ENCODE results near the gene BTN3A1. TPM values are rescaled to one million over a fixed set of nuclear protein-coding genes. Genes with fewer than 3 reads are reported as not detected.
A peak's percentile ranks its signal among the peaks of the same experiment; 100 is the strongest.

BTN3A1 gene
- 9.0 TPM for total RNA-seq (2021; ENCODE audit: unreplicated experiment)
- 4.8 and 5.0 TPM in 2 replicates for polyA plus RNA-seq (2012)
- Bru-seq, nascent RNA, result percentile 56 among the genes with signal in this experiment
- percentile 58 among the genes with signal in this experiment for BruChase-seq, experiment 1, labeled RNA remaining after a 6-hour chase
- BruChase-seq, experiment 2, labeled RNA remaining after a 2-hour chase, result percentile 69 among the genes with signal in this experiment
- long read RNA-seq, partial matches to known transcripts, result 1 of 5 reads
- long read RNA-seq, other reads (novel, unspliced or antisense), result 4 of 5 reads

DNA sequence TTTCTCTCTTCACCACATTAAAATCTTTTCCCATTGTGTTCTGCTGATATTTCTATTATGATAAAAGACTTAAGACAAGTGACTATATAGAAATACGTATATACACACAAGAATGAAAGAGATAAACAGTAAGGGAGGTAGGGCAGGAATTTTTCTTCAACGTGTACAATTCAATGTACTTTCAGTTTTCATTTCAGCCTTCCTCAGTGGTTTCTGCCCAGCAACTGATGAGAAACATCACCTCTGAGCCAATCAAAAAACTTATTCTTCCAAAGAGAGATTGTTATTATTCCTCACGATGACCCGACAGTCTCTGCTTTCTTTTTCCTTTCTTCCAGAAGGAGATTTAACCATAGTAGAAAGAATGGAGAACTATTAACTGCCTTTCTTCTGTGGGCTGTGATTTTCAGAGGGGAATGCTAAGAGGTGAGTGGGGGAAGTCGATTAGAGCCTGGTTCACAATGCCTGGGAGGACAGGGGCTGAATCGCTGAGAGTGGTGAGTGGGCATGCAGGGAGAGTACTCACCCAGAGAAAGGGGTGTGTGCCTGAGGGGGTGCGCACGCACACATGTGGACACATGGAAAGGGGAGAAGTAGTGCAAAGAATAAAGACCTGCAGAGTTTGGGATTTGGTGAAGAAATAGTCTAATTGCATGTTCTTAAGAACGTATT lies at the start of gene BTN3A1:
Gene BTN3A1 (plus strand): TSS at position 289 of the 672 bp plus-strand sequence. CDS start 3,289 bp downstream, outside the sequence.
- ChIA-PET POLR2A (no interaction called here), RAD21 (ENCODE audit: low non-redundant PET in 1 of 2, low total read pairs in 2 of 2, uncharacterized antibody in 2 of 2, unreplicated experiment in 2 of 2) (no interaction called here), CTCF (no interaction called here)
- DNase-seq (ENCODE audit: low read depth, low spot score), result peak; percentile 41
- Histone ChIP-seq H3K36me3 (ENCODE audit: control insufficient read depth in 1 of 2, insufficient read depth in 2 of 2, low read length in 2 of 2) (no peaks in the 10 kb centered on the region), H3K4me2 (ENCODE audit: low read length) (peak within 1 kb of the TSS; percentile 86), H2AFZ (ENCODE audit: low read depth, low read length, poor library complexity, severe bottlenecking) (peak within 1 kb of the TSS; percentile 90), H3K4me1 (ENCODE audit: control insufficient read depth in 1 of 2, insufficient read depth in 2 of 2, low read length in 2 of 2) (peaks cover 6 to 10% of the 10 kb centered on the region in 2 experiments; a peak in 2 of 4 replicates), H3K27ac (ENCODE audit: low read depth, low read length) (peak within 1 kb of the TSS; percentile 52; the same call in 1 of the 2 replicates), H3K9me3 (ENCODE audit: control insufficient read depth in 1 of 2, insufficient read depth in 1 of 2, low read depth in 1 of 2, low read length in 2 of 2) (no peaks in the 10 kb centered on the region), H3K27me3 (ENCODE audit: insufficient read depth, low read length) (no peaks in the 10 kb centered on the region), H3K9me2 (ENCODE audit: insufficient read depth) (no peaks in the 10 kb centered on the region), H4K20me1 (ENCODE audit: insufficient read depth) (no peaks in the 10 kb centered on the region), H3K9ac (ENCODE audit: low read length) (peak within 1 kb of the TSS; percentile 70), H3K4me3 (replicated peaks in 1 of 2; ENCODE audit: low read depth in 1 of 2, low read length in 2 of 2) (peak within 1 kb of the TSS; percentile 53 to 68), H3K79me2 (ENCODE audit: insufficient read depth, low read length) (no peaks in the 10 kb centered on the region)
- peak; percentile 98 for ATAC-seq
- intact Hi-C loops (cut with micrococcal nuclease), result no loop called here
- TF ChIP-seq POLR2AphosphoS5 (IDR thresholded peaks at IDR 0.05; ENCODE audit: low read depth, low read length) (peak; percentile 33; the same call in 1 of the 2 replicates), TCF7L2 (IDR thresholded peaks at IDR 0.05; ENCODE audit: borderline replicate concordance, extremely low read depth, insufficient read depth, insufficient read length) (no peak), SIN3A (IDR thresholded peaks at IDR 0.05; ENCODE audit: low read depth) (peak; percentile 41; the same call in 1 of the 2 replicates), RAD21 (IDR thresholded peaks at IDR 0.05; ENCODE audit: low read depth) (no peak)
- TF ChIP-seq, protein P1, sequence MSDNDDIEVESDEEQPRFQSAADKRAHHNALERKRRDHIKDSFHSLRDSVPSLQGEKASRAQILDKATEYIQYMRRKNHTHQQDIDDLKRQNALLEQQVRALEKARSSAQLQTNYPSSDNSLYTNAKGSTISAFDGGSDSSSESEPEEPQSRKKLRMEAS (IDR thresholded peaks at IDR 0.05), result peak; percentile 71; the same call in 1 of the 2 replicates
- TF ChIP-seq, protein P2, sequence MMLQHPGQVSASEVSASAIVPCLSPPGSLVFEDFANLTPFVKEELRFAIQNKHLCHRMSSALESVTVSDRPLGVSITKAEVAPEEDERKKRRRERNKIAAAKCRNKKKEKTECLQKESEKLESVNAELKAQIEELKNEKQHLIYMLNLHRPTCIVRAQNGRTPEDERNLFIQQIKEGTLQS (IDR thresholded peaks at IDR 0.05), result no peak
- BruUV-seq (replicated peaks), result no TSS peak

DNA sequence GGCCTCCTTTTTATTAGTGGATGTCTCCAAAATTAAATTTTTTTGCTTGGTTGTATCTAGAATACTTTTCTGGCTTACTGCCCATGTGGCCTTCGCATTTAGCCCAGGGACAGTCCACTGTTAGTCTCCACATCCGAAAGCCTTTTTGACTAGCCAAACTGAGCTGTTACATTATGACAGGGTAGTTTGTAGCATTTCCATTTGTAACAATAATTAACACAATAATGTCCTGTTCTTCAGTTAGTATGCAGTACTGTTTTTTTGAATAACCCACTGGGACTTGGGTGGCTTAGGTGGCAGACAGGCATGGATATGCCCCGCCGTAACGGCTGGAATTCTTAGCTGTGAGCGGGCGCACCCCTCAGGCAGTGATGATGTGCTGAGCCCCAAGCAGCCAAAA lies 49.8 kb upstream of the BTN3A1 start:
- Histone ChIP-seq H3K4me1 (ENCODE audit: control insufficient read depth in 1 of 2, insufficient read depth in 2 of 2, low read length in 2 of 2) (peaks cover 0 to 29% of the 10 kb centered on the region in 2 experiments; a peak in 2 of 4 replicates), H3K79me2 (ENCODE audit: insufficient read depth, low read length) (no peaks in the 10 kb centered on the region), H4K20me1 (ENCODE audit: insufficient read depth) (no peaks in the 10 kb centered on the region), H3K4me3 (replicated peaks in 1 of 2; ENCODE audit: low read depth in 1 of 2, low read length in 2 of 2) (no peak overlapping the region), H3K9ac (ENCODE audit: low read length) (no peak overlapping the region), H3K27ac (ENCODE audit: low read depth, low read length) (no peak overlapping the region), H3K36me3 (ENCODE audit: control insufficient read depth in 1 of 2, insufficient read depth in 2 of 2, low read length in 2 of 2) (no peaks in the 10 kb centered on the region), H2AFZ (ENCODE audit: low read depth, low read length, poor library complexity, severe bottlenecking) (peak overlapping the region; percentile 28), H3K27me3 (ENCODE audit: insufficient read depth, low read length) (no peaks in the 10 kb centered on the region), H3K9me3 (ENCODE audit: control insufficient read depth in 1 of 2, insufficient read depth in 1 of 2, low read depth in 1 of 2, low read length in 2 of 2) (no peaks in the 10 kb centered on the region), H3K9me2 (ENCODE audit: insufficient read depth) (no peaks in the 10 kb centered on the region), H3K4me2 (ENCODE audit: low read length) (no peak overlapping the region; the same call in 1 of the 2 replicates)
- no peak for TF ChIP-seq POLR2AphosphoS5 (IDR thresholded peaks at IDR 0.05; ENCODE audit: low read depth, low read length)
- no TSS peak for BruUV-seq (replicated peaks)
- intact Hi-C loops (cut with micrococcal nuclease), result no loop called here
- ATAC-seq (no peak), DNase-seq (ENCODE audit: low read depth, low spot score) (no peak)
- POLR2A ChIA-PET, result no interaction called here
- CTCF ChIA-PET, result no interaction called here
- RAD21 ChIA-PET (ENCODE audit: low non-redundant PET in 1 of 2, low total read pairs in 2 of 2, uncharacterized antibody in 2 of 2, unreplicated experiment in 2 of 2), result interaction anchor here in 1 of 2 experiments (1.5 kb wide), 1 partner anchor 23 kb away, joined by 3 read pairs; no protein-coding TSS in a partner anchor
